ENCODE results near the gene PIGW. TPM values are rescaled to one million over a fixed set of nuclear protein-coding genes. Genes with fewer than 3 reads are reported as not detected.

PIGW gene
- total RNA-seq (2022; extraction: Qiagen RNA extraction) = 23.0 to 26.2 TPM (median 23.2 TPM) in 5 replicates

GRCh38 chr17:36534840-36535668 lies at the start of gene PIGW, which contains the start of gene MYO19:
Gene PIGW, plus strand, starts transcription at chr17:36534987. Its CDS starts 2,115 bp downstream, at chr17:36537102.
Gene MYO19, minus strand, starts transcription at chr17:36534868. Its CDS starts 2,330 bp downstream, at chr17:36532538.

GRCh38 chr17:36486204-36487194 lies 48.3 kb upstream of the PIGW start, which contains the start of gene ZNHIT3:
Gene ZNHIT3, plus strand, starts transcription at chr17:36486681. Its CDS starts 19 bp downstream, at chr17:36486700.

GRCh38 chr17:36544307-36545076 lies 9.7 kb downstream of the PIGW start, which contains the start of gene GGNBP2:
Gene GGNBP2, plus strand, starts transcription at chr17:36544919. Its CDS starts 806 bp downstream, at chr17:36545725.

Other genes starting within 250 kb of the PIGW start
- gene TBC1D3G, start 211.1 kb upstream of the PIGW start, total RNA-seq (2022; extraction: Qiagen RNA extraction) = 0.12 TPM in 1 of 5 replicates, not detected in the others
- not detected in 5 replicates for gene TBC1D3H, start 146.6 kb upstream of the PIGW start, total RNA-seq (2022; extraction: Qiagen RNA extraction)
- gene ZNHIT3, start 48.3 kb upstream of the PIGW start, total RNA-seq (2022; extraction: Qiagen RNA extraction) = 78.6 to 91.5 TPM (median 84.4 TPM) in 5 replicates
- gene MYO19, start 119 bp upstream of the PIGW start, total RNA-seq (2022; extraction: Qiagen RNA extraction) = 52.5 to 64.3 TPM (median 58.7 TPM) in 5 replicates
- 59.6 to 69.1 TPM (median 66.3 TPM) in 5 replicates for gene GGNBP2, start 9.9 kb downstream of the PIGW start, total RNA-seq (2022; extraction: Qiagen RNA extraction)
- 5.5 to 10.2 TPM (median 8.6 TPM) in 5 replicates for gene DHRS11, start 56.9 kb downstream of the PIGW start, total RNA-seq (2022; extraction: Qiagen RNA extraction)
- gene MRM1, start 66.6 kb downstream of the PIGW start, total RNA-seq (2022; extraction: Qiagen RNA extraction) = 9.7 to 16.5 TPM (median 15.2 TPM) in 5 replicates

All from A549 treated with Mapracorat at 1 μM for 4 hours (cell line).